Measurements from ENCODE around the gene TLR9. TPM values are rescaled to one million over a fixed set of nuclear protein-coding genes. Genes with fewer than 3 reads are reported as not detected.
A peak's percentile ranks its signal among the peaks of the same experiment; 100 is the strongest.

TLR9 gene
- total and polyA plus RNA-seq, 4 experiments from 2014 or later = 2.3 to 3.0 TPM; not detected in 2

DNA sequence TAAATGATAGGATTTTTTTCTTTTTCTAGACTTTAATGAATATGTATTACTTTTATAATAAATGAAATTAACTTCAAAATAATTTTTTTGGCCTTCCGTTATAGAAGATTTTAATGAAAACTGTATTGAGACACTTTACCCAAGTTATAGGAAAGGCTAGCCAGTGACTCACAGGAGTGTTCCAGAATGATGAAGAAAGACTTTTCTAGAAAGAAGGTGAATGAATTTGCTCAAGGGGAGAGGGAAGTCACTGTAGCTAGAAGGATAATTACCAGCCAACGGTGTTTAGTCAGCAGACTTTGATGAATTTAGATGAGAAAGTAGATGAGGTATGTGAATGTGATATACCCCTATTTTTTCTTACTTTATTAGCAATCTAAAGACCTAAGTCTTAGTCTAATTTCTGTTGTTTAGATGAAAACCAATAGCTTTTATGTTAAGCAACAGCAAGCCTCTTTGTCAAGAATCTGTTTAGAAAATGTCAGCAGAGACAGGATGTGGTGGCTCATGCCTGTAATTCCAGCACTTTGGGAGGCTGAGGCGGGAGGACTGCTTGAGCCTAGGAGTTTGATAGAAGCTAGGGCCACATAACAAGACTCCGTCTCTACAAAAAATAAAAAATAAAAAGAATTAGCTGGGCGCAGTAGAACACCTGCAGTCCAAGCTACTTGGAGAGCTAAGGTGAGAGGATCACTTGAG is 24.3 kb downstream of the TLR9 start:
- Mint-ChIP-seq H3K27me3 (no peaks in the 10 kb centered on the region), H3K4me1 (peaks cover 31 to 68% (median 53%) of the 10 kb centered on the region in 4 donors), H3K4me3 (peak overlapping the region in 3 of 8 donors; percentile 5 to 39 (median 5)), H3K9me3 (no peaks in the 10 kb centered on the region), H3K36me3 (peaks cover 46 to 65% of the 10 kb centered on the region in 2 donors), H3K27ac (peak overlapping the region in 5 of 7 donors; percentile 29 to 69 (median 47))
- intact Hi-C loops (cut with micrococcal nuclease) = no loop called here
- CTCF ChIA-PET (ENCODE audit: partially characterized antibody) = interaction anchor here (1.0 to 2.2 kb wide), 4 partner anchors 9 to 30 kb away, joined by 3 to 12 read pairs (median 3); no protein-coding TSS in a partner anchor
- DNase-seq = no peak
- Histone ChIP-seq H3K27ac (ENCODE audit: low read depth, low read length) (no peak overlapping the region), H3K36me3 (ENCODE audit: insufficient read depth, low read length) (peaks cover 43% of the 10 kb centered on the region), H3K4me3 (ENCODE audit: low read length in 2 of 2) (no peak overlapping the region), H3K9me3 (ENCODE audit: control insufficient read depth in 1 of 2, low read length in 2 of 2) (no peaks in the 10 kb centered on the region), H3K27me3 (ENCODE audit: insufficient read depth, low read length) (no peaks in the 10 kb centered on the region), H3K4me1 (ENCODE audit: insufficient read depth, low read length) (peaks cover 52% of the 10 kb centered on the region)
- POLR2A ChIA-PET (ENCODE audit: partially characterized antibody) = interaction anchor here (0.8 to 1.0 kb wide), 3 partner anchors 18 to 205 kb away, joined by 3 read pairs; partner anchors contain the start of genes RPL29 and TWF2

GRCh38 chr3:52198643-52199608 is 26.5 kb downstream of the TLR9 start:
- no peaks in the 10 kb centered on the region for H3K27me3 ChIP-seq (ENCODE audit: insufficient read depth, low read length)
- peaks cover 52% of the 10 kb centered on the region for H3K4me1 ChIP-seq (ENCODE audit: insufficient read depth, low read length)
- peak overlapping the region; percentile 92 for H3K27ac ChIP-seq (ENCODE audit: low read depth, low read length)
- DNase-seq = no peak
- Mint-ChIP-seq H3K9me3 (no peaks in the 10 kb centered on the region), H3K27ac (peak overlapping the region; percentile 91 to 99 (median 96)), H3K27me3 (no peaks in the 10 kb centered on the region), H3K36me3 (peaks cover 26 to 43% of the 10 kb centered on the region in 2 donors), H3K4me1 (peaks cover 27 to 60% (median 49%) of the 10 kb centered on the region in 4 donors), H3K4me3 (peak overlapping the region; percentile 93 to 99 (median 96))
- intact Hi-C loops (cut with micrococcal nuclease) = loop anchor here (1.0 to 2.0 kb wide), 2 partner anchors 18 to 45 kb away; partner anchors contain the start of gene POC1A
- H3K36me3 ChIP-seq (ENCODE audit: insufficient read depth, low read length) = peaks cover 21% of the 10 kb centered on the region
- CTCF ChIA-PET (ENCODE audit: partially characterized antibody) = interaction anchor here (0.7 kb wide), 1 partner anchor 22 kb away, joined by 3 read pairs; no protein-coding TSS in a partner anchor
- POLR2A ChIA-PET (ENCODE audit: partially characterized antibody) = interaction anchor here (1.4 to 1.9 kb wide), 3 partner anchors 10 to 22 kb away, joined by 3 to 14 read pairs (median 4); no protein-coding TSS in a partner anchor
- H3K9me3 ChIP-seq (ENCODE audit: control insufficient read depth in 1 of 2, low read length in 2 of 2) = no peaks in the 10 kb centered on the region
- H3K4me3 ChIP-seq (ENCODE audit: low read length in 2 of 2) = peak overlapping the region; percentile 82 to 90

DNA sequence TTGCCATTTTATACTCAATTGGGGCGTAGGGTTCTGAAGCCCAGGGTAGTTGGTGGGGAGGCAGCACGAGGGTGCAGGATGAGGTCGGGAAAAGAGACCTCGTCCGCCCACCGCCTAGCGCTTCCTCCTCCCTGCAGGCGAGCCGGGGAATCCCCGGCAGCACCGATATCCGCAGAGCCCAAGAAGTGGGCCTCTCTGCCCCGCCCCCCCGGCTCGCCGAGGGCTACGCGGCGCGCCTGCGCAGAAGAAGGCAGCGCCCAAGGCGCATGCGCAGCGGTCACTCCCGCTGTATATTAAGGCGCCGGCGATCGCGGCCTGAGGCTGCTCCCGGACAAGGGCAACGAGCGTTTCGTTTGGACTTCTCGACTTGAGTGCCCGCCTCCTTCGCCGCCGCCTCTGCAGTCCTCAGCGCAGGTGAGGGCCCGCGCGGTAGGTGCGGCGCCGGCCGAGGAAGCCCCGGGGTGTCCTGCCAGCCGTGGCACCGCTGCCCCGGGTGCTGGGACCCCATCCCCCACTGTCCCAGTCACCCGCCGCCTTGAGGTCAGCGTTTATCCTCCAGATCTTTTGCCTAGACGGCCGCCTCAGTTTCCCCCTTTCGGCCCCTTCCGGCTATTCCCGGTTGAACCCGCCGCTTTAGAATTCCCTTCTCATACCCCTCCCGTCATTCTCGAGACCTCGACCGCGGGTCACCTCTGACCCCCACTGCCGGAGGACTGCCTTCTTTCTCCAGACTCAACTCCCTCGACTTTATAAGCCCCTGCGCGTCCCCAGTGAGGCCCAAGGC is 27.4 kb downstream of the TLR9 start, which contains the start of gene ALAS1:
TSS of gene ALAS1 (plus strand) at position 319 of the 784 bp plus-strand sequence. CDS start 1,082 bp downstream, outside the sequence.
- POLR2A ChIA-PET (ENCODE audit: partially characterized antibody) = interaction anchor here (0.8 to 1.9 kb wide), 6 partner anchors 19 to 224 kb away, joined by 4 to 14 read pairs (median 5); partner anchors contain the start of genes ABHD14B, GLYCTK, POC1A and WDR82
- CTCF ChIA-PET (ENCODE audit: partially characterized antibody) = interaction anchor here (0.9 to 1.4 kb wide), 3 partner anchors 22 to 196 kb away, joined by 3 to 4 read pairs (median 3); no protein-coding TSS in a partner anchor
- peaks cover 27 to 60% (median 47%) of the 10 kb centered on the region in 4 donors for H3K4me1 Mint-ChIP-seq

GRCh38 chr3:52197499-52197841 is 28.0 kb downstream of the TLR9 start:
- DNase-seq = no peak
- CTCF ChIA-PET (ENCODE audit: partially characterized antibody) = interaction anchor here (0.8 to 1.4 kb wide), 4 partner anchors 22 to 224 kb away, joined by 3 to 4 read pairs (median 3); partner anchors contain the start of gene ABHD14B
- intact Hi-C loops (cut with micrococcal nuclease) = no loop called here
- Histone ChIP-seq H3K27ac (ENCODE audit: low read depth, low read length) (peak overlapping the region; percentile 92), H3K9me3 (ENCODE audit: control insufficient read depth in 1 of 2, low read length in 2 of 2) (no peaks in the 10 kb centered on the region), H3K36me3 (ENCODE audit: insufficient read depth, low read length) (peaks cover 7% of the 10 kb centered on the region), H3K4me1 (ENCODE audit: insufficient read depth, low read length) (peaks cover 50% of the 10 kb centered on the region), H3K27me3 (ENCODE audit: insufficient read depth, low read length) (no peaks in the 10 kb centered on the region), H3K4me3 (ENCODE audit: low read length in 2 of 2) (peak overlapping the region; percentile 48 to 82)
- H3K9me3 Mint-ChIP-seq = no peaks in the 10 kb centered on the region
- peak overlapping the region; percentile 93 to 99 (median 96) for H3K4me3 Mint-ChIP-seq
- POLR2A ChIA-PET (ENCODE audit: partially characterized antibody) = interaction anchor here (0.7 to 1.9 kb wide), 10 partner anchors 16 to 224 kb away, joined by 3 to 14 read pairs (median 4); partner anchors contain the start of genes ABHD14B, GLYCTK, POC1A and RPL29
- peaks cover 25 to 57% (median 43%) of the 10 kb centered on the region in 4 donors for H3K4me1 Mint-ChIP-seq
- H3K27me3 Mint-ChIP-seq = no peaks in the 10 kb centered on the region
- H3K36me3 Mint-ChIP-seq = peaks cover 14 to 29% of the 10 kb centered on the region in 2 donors
- peak overlapping the region; percentile 90 to 97 (median 97) for H3K27ac Mint-ChIP-seq

More for the DNA sequence above, 27.4 kb downstream of the TLR9 start, which contains the start of gene ALAS1:
- Histone ChIP-seq H3K27me3 (ENCODE audit: insufficient read depth, low read length) (no peaks in the 10 kb centered on the region), H3K36me3 (ENCODE audit: insufficient read depth, low read length) (peaks cover 12% of the 10 kb centered on the region), H3K27ac (ENCODE audit: low read depth, low read length) (peak within 1 kb of the TSS; percentile 92), H3K4me3 (ENCODE audit: low read length in 2 of 2) (peak within 1 kb of the TSS; percentile 82 to 90), H3K9me3 (ENCODE audit: control insufficient read depth in 1 of 2, low read length in 2 of 2) (no peaks in the 10 kb centered on the region), H3K4me1 (ENCODE audit: insufficient read depth, low read length) (peaks cover 52% of the 10 kb centered on the region)
- intact Hi-C loops (cut with micrococcal nuclease) = loop anchor here (1.0 to 2.0 kb wide), 2 partner anchors 19 to 44 kb away; partner anchors contain the start of gene POC1A
- peak; percentile 90 to 95 (median 94) for DNase-seq
- Mint-ChIP-seq H3K27me3 (no peaks in the 10 kb centered on the region), H3K27ac (peak within 1 kb of the TSS; percentile 91 to 99 (median 97)), H3K9me3 (no peaks in the 10 kb centered on the region), H3K4me3 (peak within 1 kb of the TSS; percentile 93 to 99 (median 96)), H3K36me3 (peaks cover 17 to 35% of the 10 kb centered on the region in 2 donors)

DNA sequence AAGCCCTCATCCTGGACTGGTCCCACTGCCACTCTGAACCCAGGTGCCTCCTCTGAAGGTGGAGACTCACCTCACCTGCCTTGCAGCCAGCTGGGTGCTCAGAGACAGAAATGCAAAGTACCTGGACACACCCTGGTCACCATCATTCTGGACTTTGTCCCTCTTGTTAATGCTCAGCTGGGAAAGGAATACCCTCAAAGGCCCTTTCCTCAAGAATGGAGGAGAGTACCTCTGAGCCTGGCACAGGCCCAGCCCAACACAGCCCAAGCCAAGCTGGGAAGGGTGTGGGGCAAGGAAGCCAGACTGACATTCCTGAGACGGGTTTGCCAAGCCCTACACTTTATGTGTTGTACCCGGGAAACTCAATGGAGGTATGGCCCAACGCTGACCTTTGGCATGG is 28.5 kb downstream of the TLR9 start:
- H3K27ac ChIP-seq (ENCODE audit: low read depth, low read length) = peak overlapping the region; percentile 92
- H3K27ac Mint-ChIP-seq = peak overlapping the region in 5 of 7 donors; percentile 53 to 97 (median 94)
- H3K27me3 Mint-ChIP-seq = no peaks in the 10 kb centered on the region
- H3K4me3 Mint-ChIP-seq = peak overlapping the region in 2 of 8 donors; percentile 7 to 97
- intact Hi-C loops (cut with micrococcal nuclease) = no loop called here
- CTCF ChIA-PET (ENCODE audit: partially characterized antibody) = interaction anchor here (0.8 to 1.4 kb wide), 4 partner anchors 23 to 223 kb away, joined by 3 to 4 read pairs (median 3); partner anchors contain the start of gene ABHD14B
- H3K4me1 Mint-ChIP-seq = peaks cover 24 to 52% (median 39%) of the 10 kb centered on the region in 4 donors
- no peak overlapping the region for H3K4me3 ChIP-seq (ENCODE audit: low read length in 2 of 2)
- DNase-seq = no peak
- H3K36me3 ChIP-seq (ENCODE audit: insufficient read depth, low read length) = peaks cover 4% of the 10 kb centered on the region
- peaks cover 10 to 24% of the 10 kb centered on the region in 2 donors for H3K36me3 Mint-ChIP-seq
- H3K9me3 Mint-ChIP-seq = no peaks in the 10 kb centered on the region
- no peaks in the 10 kb centered on the region for H3K9me3 ChIP-seq (ENCODE audit: control insufficient read depth in 1 of 2, low read length in 2 of 2)
- POLR2A ChIA-PET (ENCODE audit: partially characterized antibody) = interaction anchor here (0.7 to 1.9 kb wide), 11 partner anchors 15 to 255 kb away, joined by 3 to 14 read pairs (median 4); partner anchors contain the start of genes ABHD14B, GLYCTK, PARP3 and POC1A
- H3K27me3 ChIP-seq (ENCODE audit: insufficient read depth, low read length) = no peaks in the 10 kb centered on the region
- H3K4me1 ChIP-seq (ENCODE audit: insufficient read depth, low read length) = peaks cover 46% of the 10 kb centered on the region

Measured in CD4-positive, alpha-beta memory T cell (primary cell).